DOHH2 (cell line): Measurements from ENCODE around the gene TGFBR3.

Experiments
- H3F3A ChIP-seq: fragments of 200-600 bp; sonication (generic), shearing (Covaris generic); 2 replicates; pipeline ENCODE4 v1.6.0; 2016; ENCODE audit warnings: antibody characterized with exemption, mild to moderate bottlenecking; ENCODE audit not compliant: control insufficient read depth, insufficient read depth
- H3K27ac ChIP-seq: fragments of 200-600 bp; sonication (generic); 2 replicates; pipeline ENCODE4 v1.5.1; 2014; ENCODE audit warnings: low read depth, mild to moderate bottlenecking, low read length, moderate library complexity
- H3K27me3 ChIP-seq: fragments of 200-600 bp; sonication (generic); 2 replicates; pipeline ENCODE4 v1.6.1; 2014; ENCODE audit warnings: mild to moderate bottlenecking, low read length, mixed read lengths; ENCODE audit not compliant: control insufficient read depth
- H3K36me3 ChIP-seq: fragments of 200-600 bp; sonication (generic); 2 replicates; pipeline ENCODE4 v1.6.1; 2014; ENCODE audit warnings: mild to moderate bottlenecking, low read length, moderate library complexity, mixed read lengths; ENCODE audit not compliant: control insufficient read depth
- H3K4me1 ChIP-seq: fragments of 200-600 bp; sonication (generic); 2 replicates; pipeline ENCODE4 v1.6.1; 2014; ENCODE audit warnings: mild to moderate bottlenecking, low read length, mixed read lengths; ENCODE audit not compliant: control insufficient read depth
- H3K4me2 ChIP-seq: fragments of 200-600 bp; sonication (generic); 2 replicates; pipeline ENCODE4 v1.6.0; 2014; ENCODE audit warnings: mild to moderate bottlenecking, low read length, moderate library complexity
- H3K4me3 ChIP-seq: fragments of 200-600 bp; sonication (generic); 2 replicates; pipeline ENCODE4 v1.5.1; 2014; ENCODE audit warnings: mild to moderate bottlenecking, low read length, mixed read lengths
- H3K79me2 ChIP-seq: fragments of 200-600 bp; sonication (generic); 2 replicates; pipeline ENCODE4 v1.6.1; 2014; ENCODE audit warnings: mild to moderate bottlenecking, low read length, mixed read lengths; ENCODE audit not compliant: control insufficient read depth
- H3K9me2 ChIP-seq: fragments of 200-600 bp; sonication (generic); replicated peaks from 2 replicates; pipeline ENCODE4 v1.6.1; 2014; ENCODE audit warnings: mild to moderate bottlenecking, low read length, mixed read lengths; ENCODE audit not compliant: control insufficient read depth
- H3K9me3 ChIP-seq: fragments of 200-600 bp; sonication (generic); 2 replicates; pipeline ENCODE4 v1.6.1; 2014; ENCODE audit warnings: antibody characterized with exemption, low read length, mixed read lengths; ENCODE audit not compliant: control insufficient read depth, insufficient read depth
- H4K20me1 ChIP-seq: fragments of 200-600 bp; sonication (generic); 2 replicates; pipeline ENCODE4 v1.6.0; 2014; ENCODE audit warnings: low read depth, mild to moderate bottlenecking, antibody characterized with exemption, low read length, moderate library complexity; ENCODE audit not compliant: control insufficient read depth, insufficient read depth
- EZH2phosphoT487 ChIP-seq: fragments of 200-600 bp; sonication (generic); IDR thresholded peaks from 2 replicates; pipeline ENCODE4 v1.6.1; 2017; ENCODE audit warnings: borderline replicate concordance, mild to moderate bottlenecking, antibody characterized with exemption, low read length, moderate library complexity, mixed read lengths
- TF ChIP-seq, protein P1 (sequence below): fragments of 200-600 bp; sonication (generic); IDR thresholded peaks from one replicate; pipeline ENCODE4 v1.5.1; 2014; ENCODE audit warnings: antibody characterized with exemption, mild to moderate bottlenecking, low read depth, low read length; ENCODE audit not compliant: poor library complexity, severe bottlenecking

TGFBR3 gene

GRCh38 chr1:91761295-91761721, 124.6 kb downstream of the TGFBR3 start:
- Histone ChIP-seq H3K4me1 (no peaks in the 10 kb centered on the region), H3K36me3 (no peaks in the 10 kb centered on the region), H3K27ac (no peak overlapping the region), H3K4me3 (no peak overlapping the region), H3F3A (no peaks in the 10 kb centered on the region), H4K20me1 (no peaks in the 10 kb centered on the region), H3K79me2 (no peaks in the 10 kb centered on the region), H3K9me2 (no peaks in the 10 kb centered on the region), H3K9me3 (no peaks in the 10 kb centered on the region), H3K27me3 (no peaks in the 10 kb centered on the region), H3K4me2 (no peak overlapping the region)
- no peak for TF ChIP-seq EZH2phosphoT487
- TF ChIP-seq, protein P1, sequence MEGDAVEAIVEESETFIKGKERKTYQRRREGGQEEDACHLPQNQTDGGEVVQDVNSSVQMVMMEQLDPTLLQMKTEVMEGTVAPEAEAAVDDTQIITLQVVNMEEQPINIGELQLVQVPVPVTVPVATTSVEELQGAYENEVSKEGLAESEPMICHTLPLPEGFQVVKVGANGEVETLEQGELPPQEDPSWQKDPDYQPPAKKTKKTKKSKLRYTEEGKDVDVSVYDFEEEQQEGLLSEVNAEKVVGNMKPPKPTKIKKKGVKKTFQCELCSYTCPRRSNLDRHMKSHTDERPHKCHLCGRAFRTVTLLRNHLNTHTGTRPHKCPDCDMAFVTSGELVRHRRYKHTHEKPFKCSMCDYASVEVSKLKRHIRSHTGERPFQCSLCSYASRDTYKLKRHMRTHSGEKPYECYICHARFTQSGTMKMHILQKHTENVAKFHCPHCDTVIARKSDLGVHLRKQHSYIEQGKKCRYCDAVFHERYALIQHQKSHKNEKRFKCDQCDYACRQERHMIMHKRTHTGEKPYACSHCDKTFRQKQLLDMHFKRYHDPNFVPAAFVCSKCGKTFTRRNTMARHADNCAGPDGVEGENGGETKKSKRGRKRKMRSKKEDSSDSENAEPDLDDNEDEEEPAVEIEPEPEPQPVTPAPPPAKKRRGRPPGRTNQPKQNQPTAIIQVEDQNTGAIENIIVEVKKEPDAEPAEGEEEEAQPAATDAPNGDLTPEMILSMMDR = no peak

GRCh38 chr1:91760512-91760911, 125.4 kb downstream of the TGFBR3 start:
- Histone ChIP-seq H3K27me3 (no peaks in the 10 kb centered on the region), H3K4me2 (no peak overlapping the region), H3K4me1 (no peaks in the 10 kb centered on the region), H4K20me1 (no peaks in the 10 kb centered on the region), H3F3A (no peaks in the 10 kb centered on the region), H3K9me2 (no peaks in the 10 kb centered on the region), H3K36me3 (no peaks in the 10 kb centered on the region), H3K4me3 (no peak overlapping the region), H3K9me3 (no peaks in the 10 kb centered on the region), H3K27ac (no peak overlapping the region), H3K79me2 (no peaks in the 10 kb centered on the region)
- TF ChIP-seq, protein P1 = no peak
- TF ChIP-seq EZH2phosphoT487 = no peak

GRCh38 chr1:91759076-91759475, 126.9 kb downstream of the TGFBR3 start:
- H4K20me1 ChIP-seq = no peaks in the 10 kb centered on the region
- H3K27me3 ChIP-seq = no peaks in the 10 kb centered on the region
- H3K27ac ChIP-seq = no peak overlapping the region
- no peaks in the 10 kb centered on the region for H3K36me3 ChIP-seq
- no peaks in the 10 kb centered on the region for H3K4me1 ChIP-seq
- no peak overlapping the region for H3K4me3 ChIP-seq
- no peak overlapping the region for H3K4me2 ChIP-seq
- H3K9me2 ChIP-seq = no peaks in the 10 kb centered on the region
- TF ChIP-seq EZH2phosphoT487 = no peak
- TF ChIP-seq, protein P1 = no peak
- H3K79me2 ChIP-seq = no peaks in the 10 kb centered on the region
- no peaks in the 10 kb centered on the region for H3K9me3 ChIP-seq
- no peaks in the 10 kb centered on the region for H3F3A ChIP-seq

DNA sequence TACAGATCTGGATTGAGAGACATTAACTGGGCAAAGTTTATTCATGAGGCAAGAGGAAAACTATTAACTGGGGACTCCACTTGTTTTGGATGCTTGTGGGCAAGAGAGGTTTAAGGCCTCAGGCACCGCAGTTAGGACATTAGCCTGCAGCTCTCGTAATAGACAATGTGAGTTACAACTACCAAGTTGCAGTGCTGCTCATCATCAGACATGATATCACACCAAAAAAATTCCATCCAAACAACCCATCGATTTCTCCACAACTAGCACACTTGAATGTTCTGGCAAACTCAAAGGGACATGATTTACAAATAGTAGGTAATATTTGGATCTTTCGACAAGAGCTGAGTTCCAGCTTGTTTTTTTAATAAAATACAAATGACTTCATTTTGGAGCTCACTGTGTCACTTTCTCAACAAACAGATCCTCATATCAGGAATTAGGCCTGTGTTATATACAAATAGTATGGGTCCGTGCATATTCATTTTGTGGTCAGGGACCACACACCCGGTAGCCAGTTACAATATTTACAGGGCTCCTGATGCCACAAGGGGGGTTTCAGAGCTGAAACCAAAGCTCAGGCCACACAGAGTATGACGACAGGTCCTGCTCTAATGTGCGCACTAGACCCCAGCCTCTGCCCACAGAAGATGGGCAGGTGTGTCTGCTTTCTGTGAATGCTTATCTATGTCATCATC, 128.0 kb downstream of the TGFBR3 start:
- Histone ChIP-seq H3K4me3 (no peak overlapping the region), H3K79me2 (no peaks in the 10 kb centered on the region), H3K36me3 (no peaks in the 10 kb centered on the region), H3F3A (no peaks in the 10 kb centered on the region), H3K9me3 (no peaks in the 10 kb centered on the region), H4K20me1 (no peaks in the 10 kb centered on the region), H3K9me2 (no peaks in the 10 kb centered on the region), H3K27me3 (no peaks in the 10 kb centered on the region), H3K4me1 (no peaks in the 10 kb centered on the region), H3K27ac (no peak overlapping the region), H3K4me2 (no peak overlapping the region)
- TF ChIP-seq EZH2phosphoT487 = no peak
- TF ChIP-seq, protein P1 = no peak
